HG03432 (cell line): ENCODE measurements around the gene NSF.
"Not testable (repeated sequence)": the region's sequence is repeated elsewhere in the genome, so short reads cannot be mapped to it uniquely, and the experiment has no call there.

ENCODE experiments used
- ATAC-seq: cut with Tn5 transposase; IDR thresholded peaks from one replicate; pipeline ENCODE4 v1.9.1; 2021; ENCODE audit warnings: mild to moderate bottlenecking, moderate library complexity; ENCODE audit not compliant: unreplicated experiment

The NSF gene

GRCh38 chr17:46751425-46751824 is 161.0 kb downstream of the NSF start:
- no peak for ATAC-seq

- no peak for ATAC-seq
Measured at GRCh38 chr17:46753776-46754175, 163.3 kb downstream of the NSF start.

- ATAC-seq, result no peak
Measured at GRCh38 chr17:46756081-46756735, 165.7 kb downstream of the NSF start.

- no peak for ATAC-seq
Measured at GRCh38 chr17:46756861-46757260, 166.4 kb downstream of the NSF start.

- ATAC-seq, result not testable (repeated sequence)
Measured at GRCh38 chr17:46757588-46757987, 167.1 kb downstream of the NSF start.

GRCh38 chr17:46758614-46759013 is 168.1 kb downstream of the NSF start:
- no peak for ATAC-seq

- ATAC-seq, result no peak
Measured at GRCh38 chr17:46759141-46759540, 168.7 kb downstream of the NSF start.

GRCh38 chr17:46763416-46763815 is 172.9 kb downstream of the NSF start:
- no peak for ATAC-seq

- ATAC-seq, result no peak
Measured at GRCh38 chr17:46764000-46764708, 173.7 kb downstream of the NSF start.

- ATAC-seq, result no peak
Measured at GRCh38 chr17:46764709-46765401, 174.4 kb downstream of the NSF start.

GRCh38 chr17:46765453-46765852 is 175.0 kb downstream of the NSF start:
- ATAC-seq, result no peak

GRCh38 chr17:46766493-46767491 is 176.3 kb downstream of the NSF start:
- ATAC-seq, result no peak

GRCh38 chr17:46768540-46768870 is 178.0 kb downstream of the NSF start:
- ATAC-seq, result no peak

GRCh38 chr17:46768896-46769295 is 178.4 kb downstream of the NSF start:
- not testable (repeated sequence) for ATAC-seq

- ATAC-seq, result no peak
Measured at GRCh38 chr17:46769531-46770438, 179.3 kb downstream of the NSF start.

GRCh38 chr17:46770439-46770817 is 180.0 kb downstream of the NSF start:
- no peak for ATAC-seq

GRCh38 chr17:46770818-46771560 is 180.5 kb downstream of the NSF start:
- ATAC-seq, result no peak

- ATAC-seq, result no peak
Measured at GRCh38 chr17:46771561-46772474, 181.3 kb downstream of the NSF start.
